Heart left ventricle (tissue), 13 donors: ENCODE results near the gene PTCD3.
A peak's percentile ranks its signal among the peaks of the same experiment; 100 is the strongest.

Source experiments
- CTCF ChIP-seq, 12 donors: fragments of 200-600 bp; sonication (generic) in 4 of 12; IDR thresholded peaks; one replicate each; pipeline versions ENCODE4 v1.5.0 to v1.8.0; 2018 to 2022; ENCODE audit warnings: antibody characterized with exemption in 12 of 12, mild to moderate bottlenecking in 5 of 12
- POLR2A ChIP-seq, 2 donors: fragments of 450-650 bp; IDR thresholded peaks; one replicate each; pipeline ENCODE4 v1.6.1; 2017; ENCODE audit warnings: antibody characterized with exemption in 2 of 2, mild to moderate bottlenecking in 2 of 2, moderate library complexity in 2 of 2
- donor health status: ischemic (EF 13 %, LVEDD 7.1; RV severe dilation, severe dysfunction).
- donor health status: DM: no; HTN: yes; CAD: no.
- donor health status: DM: no; HTN: no; CAD: no.
- donor health status: ischemic (EF 25% LVEDD 6.9; RV normal size, moderate dysfunction).
- donor health status: ischemic (EF 25% LVEDD 5.7; RV mildly dilated, moderate dysfunction).
- donor health status: ischemic (EF 35%, LVEDD 5.7; RV mildly dilated, moderate dysfunction).
- donor health status: nonischemic (EF 11% LVEDD 7.7; RV severe dilation, severe dysfunction).
- donor health status: DM: yes; HTN: yes; CAD: no.
- donor health status: PGD.
- donor health status: ischemic (EF 29% LVEDD 5.4; RV normal size, mild dysfunction).
- donor health status: nonischemic (EF 23%, LVEDD 6.1; RV moderate dilation, normal function).

DNA sequence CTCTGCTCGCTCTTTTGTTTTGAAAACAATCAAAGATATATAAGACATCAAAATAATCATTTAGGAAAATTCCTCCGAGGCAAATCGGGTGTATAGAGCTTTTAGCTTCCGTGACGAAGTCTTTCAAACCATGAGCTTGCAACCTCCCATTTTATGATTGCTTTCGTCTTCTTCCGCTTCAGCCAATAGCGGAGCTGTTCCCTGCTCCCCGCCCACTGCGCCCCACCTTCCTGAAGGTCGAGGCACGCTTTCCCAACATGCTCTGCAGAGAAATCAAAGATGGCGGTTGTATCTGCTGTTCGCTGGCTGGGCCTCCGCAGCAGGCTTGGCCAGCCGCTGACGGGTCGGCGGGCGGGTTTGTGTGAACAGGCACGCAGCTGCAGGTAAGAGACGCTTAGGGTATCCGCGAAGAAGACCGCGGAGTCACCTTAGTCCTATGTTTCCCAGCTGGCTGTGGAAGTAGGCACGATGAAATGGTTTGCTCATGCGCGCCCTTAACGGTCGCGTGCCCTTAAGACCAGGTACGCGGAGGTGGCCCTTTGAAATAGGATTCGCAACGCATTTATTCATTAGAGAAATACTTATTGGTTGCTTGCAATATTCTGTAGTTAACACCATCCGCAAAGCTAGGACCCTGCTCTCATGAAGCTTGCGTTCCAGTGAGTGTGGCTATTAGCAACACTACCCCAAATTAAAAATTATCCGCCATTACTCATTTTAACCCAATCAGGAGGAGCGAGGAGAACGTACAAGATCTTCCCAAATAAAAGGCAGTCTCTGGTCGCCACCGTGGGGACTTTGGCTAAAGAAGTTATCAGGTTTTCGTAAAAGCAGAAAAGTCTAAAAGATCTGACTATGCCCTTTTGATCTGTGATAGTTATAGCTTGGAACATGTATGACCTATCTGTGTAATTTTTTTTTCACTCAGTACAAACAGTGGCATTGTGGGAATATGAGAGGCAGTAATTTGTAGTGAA lies at the start of gene PTCD3:
- TF ChIP-seq CTCF (IDR thresholded peaks at IDR 0.05), result no peak
- TF ChIP-seq POLR2A (IDR thresholded peaks at IDR 0.05), result peak in 1 of 2 donors; percentile 55
